ENCODE measurements around the gene IL6R. TPM values are rescaled to one million over a fixed set of nuclear protein-coding genes. Genes with fewer than 3 reads are reported as not detected.

IL6R gene
- total and polyA plus RNA-seq, 4 donors, result 18.8 to 67.6 (median 35.3) TPM

- Histone ChIP-seq H3K4me1 (ENCODE audit: control insufficient read depth in 4 of 4, insufficient read depth in 4 of 4, low read length in 3 of 4) (peaks cover 0 to 11% (median 6%) of the 10 kb centered on the region in 4 donors), H3K27ac (ENCODE audit: low read depth in 1 of 2, low read length in 2 of 2) (no peak overlapping the region), H3K4me3 (ENCODE audit: low read depth in 1 of 3, low read length in 3 of 3) (no peak overlapping the region), H3K36me3 (ENCODE audit: control insufficient read depth in 4 of 4, insufficient read depth in 3 of 4, low read depth in 1 of 4, low read length in 3 of 4) (peaks cover 0 to 15% (median 7%) of the 10 kb centered on the region in 4 donors), H3K27me3 (ENCODE audit: control insufficient read depth in 4 of 4, insufficient read depth in 4 of 4, low read length in 3 of 4) (no peaks in the 10 kb centered on the region), H3K9me3 (ENCODE audit: control insufficient read depth in 4 of 4, low read length in 3 of 4) (no peaks in the 10 kb centered on the region), H3K9ac (ENCODE audit: low read depth in 1 of 2, low read length in 2 of 2) (no peak overlapping the region)
- DNase-seq (ENCODE audit: low spot score), result no peak
- whole genome bisulfite sequencing, result 77% methylated on average over 2 of the region's 2 CpGs
- TF ChIP-seq JUND (IDR thresholded peaks at IDR 0.05), result no peak
- no peak for TF ChIP-seq HNF4A (conservative IDR thresholded peaks at IDR 0.05)
- TF ChIP-seq SP1 (IDR thresholded peaks at IDR 0.05), result no peak
- no peak for TF ChIP-seq YY1 (IDR thresholded peaks at IDR 0.05)
- no peak for TF ChIP-seq CTCF (IDR thresholded peaks at IDR 0.05; ENCODE audit: low read depth, low read length, missing input control)
- no peak for TF ChIP-seq RAD21 (IDR thresholded peaks at IDR 0.05)
- TF ChIP-seq ZBTB33 (IDR thresholded peaks at IDR 0.05), result no peak
- TF ChIP-seq GABPA (IDR thresholded peaks at IDR 0.05 in 1 of 2, conservative IDR thresholded peaks at IDR 0.05 in 1 of 2), result no peak
- TF ChIP-seq RXRA (IDR thresholded peaks at IDR 0.05), result no peak
- no peak for TF ChIP-seq FOXA2 (IDR thresholded peaks at IDR 0.05)
These were observed 66.2 kb downstream of the IL6R start for GRCh38 chr1:154471304-154471703.

GRCh38 chr1:154474802-154475201, 69.7 kb downstream of the IL6R start:
- H3K27ac ChIP-seq (ENCODE audit: low read depth in 1 of 2, low read length in 2 of 2), result no peak overlapping the region
- 69% methylated on average over 3 of the region's 3 CpGs for WGBS
- H3K27me3 ChIP-seq (ENCODE audit: control insufficient read depth in 4 of 4, insufficient read depth in 4 of 4, low read length in 3 of 4), result no peaks in the 10 kb centered on the region

More at GRCh38 chr1:154474802-154475201, 69.7 kb downstream of the IL6R start:
- Histone ChIP-seq H3K4me3 (ENCODE audit: low read depth in 1 of 3, low read length in 3 of 3) (no peak overlapping the region), H3K9me3 (ENCODE audit: control insufficient read depth in 4 of 4, low read length in 3 of 4) (no peaks in the 10 kb centered on the region), H3K4me1 (ENCODE audit: control insufficient read depth in 4 of 4, insufficient read depth in 4 of 4, low read length in 3 of 4) (peaks cover 0 to 1% (median 0%) of the 10 kb centered on the region in 4 donors), H3K9ac (ENCODE audit: low read depth in 1 of 2, low read length in 2 of 2) (no peak overlapping the region), H3K36me3 (ENCODE audit: control insufficient read depth in 4 of 4, insufficient read depth in 3 of 4, low read depth in 1 of 4, low read length in 3 of 4) (no peaks in the 10 kb centered on the region)
- TF ChIP-seq FOXA1 (IDR thresholded peaks at IDR 0.05) (no peak), HNF4G (IDR thresholded peaks at IDR 0.05) (no peak), CTCF (IDR thresholded peaks at IDR 0.05; ENCODE audit: low read depth, low read length, missing input control) (no peak), RXRA (IDR thresholded peaks at IDR 0.05) (no peak), FOXA2 (IDR thresholded peaks at IDR 0.05) (no peak), GABPA (IDR thresholded peaks at IDR 0.05 in 1 of 2, conservative IDR thresholded peaks at IDR 0.05 in 1 of 2) (no peak), MAX (IDR thresholded peaks at IDR 0.05) (no peak), RAD21 (IDR thresholded peaks at IDR 0.05) (no peak), SP1 (IDR thresholded peaks at IDR 0.05) (no peak), JUND (IDR thresholded peaks at IDR 0.05) (no peak), HNF4A (conservative IDR thresholded peaks at IDR 0.05) (no peak), NR2F2 (IDR thresholded peaks at IDR 0.05) (no peak), EGR1 (IDR thresholded peaks at IDR 0.05; ENCODE audit: low read depth in 2 of 2) (no peak), REST (IDR thresholded peaks at IDR 0.05) (no peak), TAF1 (conservative IDR thresholded peaks at IDR 0.05) (no peak), ZBTB33 (IDR thresholded peaks at IDR 0.05) (no peak), YY1 (IDR thresholded peaks at IDR 0.05) (no peak), ATF3 (IDR thresholded peaks at IDR 0.05) (no peak)
- no peak for DNase-seq (ENCODE audit: low spot score)

All from liver (tissue), 9 donors.